GM18526 (cell line): ENCODE measurements around the gene ZBTB1.

Source experiments
- POLR2A ChIP-seq: IDR thresholded peaks from 3 replicates; pipeline ENCODE4 v1.6.1; 2011; ENCODE audit not compliant: insufficient read length; ENCODE audit errors: extremely low read depth

Gene ZBTB1

DNA sequence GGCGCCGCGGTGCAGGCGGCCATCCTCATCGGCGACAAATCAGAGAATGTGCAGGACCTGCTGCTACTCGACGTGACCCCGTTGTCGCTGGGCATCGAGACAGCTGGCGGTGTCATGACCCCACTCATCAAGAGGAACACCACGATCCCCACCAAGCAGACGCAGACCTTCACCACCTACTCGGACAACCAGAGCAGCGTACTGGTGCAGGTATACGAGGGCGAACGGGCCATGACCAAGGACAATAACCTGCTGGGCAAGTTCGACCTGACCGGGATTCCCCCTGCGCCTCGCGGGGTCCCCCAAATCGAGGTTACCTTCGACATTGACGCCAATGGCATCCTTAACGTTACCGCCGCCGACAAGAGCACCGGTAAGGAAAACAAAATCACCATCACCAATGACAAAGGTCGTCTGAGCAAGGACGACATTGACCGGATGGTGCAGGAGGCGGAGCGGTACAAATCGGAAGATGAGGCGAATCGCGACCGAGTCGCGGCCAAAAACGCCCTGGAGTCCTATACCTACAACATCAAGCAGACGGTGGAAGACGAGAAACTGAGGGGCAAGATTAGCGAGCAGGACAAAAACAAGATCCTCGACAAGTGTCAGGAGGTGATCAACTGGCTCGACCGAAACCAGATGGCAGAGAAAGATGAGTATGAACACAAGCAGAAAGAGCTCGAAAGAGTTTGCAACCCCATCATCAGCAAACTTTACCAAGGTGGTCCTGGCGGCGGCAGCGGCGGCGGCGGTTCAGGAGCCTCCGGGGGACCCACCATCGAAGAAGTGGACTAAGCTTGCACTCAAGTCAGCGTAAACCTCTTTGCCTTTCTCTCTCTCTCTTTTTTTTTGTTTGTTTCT, 37.6 kb downstream of the ZBTB1 start:
- TF ChIP-seq POLR2A, result no peak

DNA sequence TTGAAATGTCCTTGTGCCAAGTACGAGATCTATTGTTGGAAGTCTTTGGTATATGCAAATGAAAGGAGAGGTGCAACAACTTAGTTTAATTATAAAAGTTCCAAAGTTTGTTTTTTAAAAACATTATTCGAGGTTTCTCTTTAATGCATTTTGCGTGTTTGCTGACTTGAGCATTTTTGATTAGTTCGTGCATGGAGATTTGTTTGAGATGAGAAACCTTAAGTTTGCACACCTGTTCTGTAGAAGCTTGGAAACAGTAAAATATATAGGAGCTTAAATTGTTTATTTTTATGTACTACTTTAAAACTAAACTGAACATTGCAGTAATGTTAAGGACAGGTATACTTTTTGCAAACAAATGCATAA, 38.2 kb downstream of the ZBTB1 start:
- TF ChIP-seq POLR2A, result no peak

GRCh38 chr14:64544607-64545312, 40.2 kb downstream of the ZBTB1 start:
- no peak for TF ChIP-seq POLR2A

GRCh38 chr14:64549016-64549415, 44.4 kb downstream of the ZBTB1 start:
- no peak for TF ChIP-seq POLR2A

- TF ChIP-seq POLR2A, result no peak
These were observed 45.4 kb downstream of the ZBTB1 start, which contains the start of gene PPP1R36 for GRCh38 chr14:64549791-64550620. Gene PPP1R36 (plus strand): TSS chr14:64549961. CDS start chr14:64549998, 37 bp downstream.

DNA sequence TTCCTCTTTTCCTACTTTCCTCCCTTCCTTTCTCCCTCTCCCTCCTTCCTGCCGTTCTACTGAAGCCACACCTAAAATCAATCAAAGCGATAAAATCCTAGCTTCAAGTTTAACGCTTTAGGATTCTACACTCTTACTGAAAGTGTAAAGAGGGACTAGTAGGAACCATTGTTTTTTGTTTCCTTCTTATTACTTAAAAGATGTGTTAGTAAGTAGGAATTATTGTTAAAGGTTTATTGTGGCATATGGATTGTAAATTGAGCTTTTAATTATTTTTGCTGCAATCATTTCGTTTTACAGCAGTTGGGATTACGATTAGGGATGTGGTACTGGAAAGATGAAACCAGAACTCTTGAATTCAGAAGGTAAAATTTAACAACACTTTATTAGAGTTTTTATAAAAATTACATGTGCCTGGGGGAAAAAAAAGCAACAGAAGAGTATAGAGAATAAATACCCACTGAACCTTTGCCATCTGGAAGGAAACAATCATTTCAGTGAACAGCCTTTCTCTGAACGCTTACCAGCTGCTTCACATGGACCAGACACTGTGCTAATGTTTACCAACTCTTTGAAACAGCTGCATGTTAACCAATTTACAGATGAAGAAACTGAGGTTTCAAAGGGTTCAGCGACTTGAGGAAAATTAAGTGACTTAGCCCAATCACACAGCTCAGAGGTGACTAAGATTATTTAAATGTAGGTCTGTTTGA, 46.2 kb downstream of the ZBTB1 start:
- TF ChIP-seq POLR2A, result no peak

DNA sequence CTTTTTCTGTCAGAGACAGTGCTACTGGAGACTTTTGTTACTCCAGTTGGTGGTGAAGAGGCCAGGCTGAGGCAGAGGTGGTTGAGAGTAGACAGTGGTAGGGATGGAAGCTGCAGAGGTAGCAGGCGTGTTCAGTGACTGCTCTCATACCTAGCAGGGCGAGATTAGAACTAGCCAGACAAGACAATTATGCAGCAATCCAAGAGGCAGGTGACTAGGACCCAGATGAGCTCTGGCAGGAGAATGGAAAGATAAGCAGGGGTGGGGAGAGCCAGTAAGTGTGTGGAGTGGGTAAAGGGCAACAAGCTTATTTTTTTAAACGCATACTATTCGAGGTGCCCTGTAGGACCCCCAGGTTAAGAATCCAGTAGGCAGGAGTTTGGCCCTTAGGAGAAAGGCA, 50.0 kb downstream of the ZBTB1 start:
- TF ChIP-seq POLR2A, result no peak

GRCh38 chr14:64556526-64556925, 52.0 kb downstream of the ZBTB1 start:
- no peak for TF ChIP-seq POLR2A

- no peak for TF ChIP-seq POLR2A
These were observed 57.1 kb downstream of the ZBTB1 start for GRCh38 chr14:64561631-64562030.

DNA sequence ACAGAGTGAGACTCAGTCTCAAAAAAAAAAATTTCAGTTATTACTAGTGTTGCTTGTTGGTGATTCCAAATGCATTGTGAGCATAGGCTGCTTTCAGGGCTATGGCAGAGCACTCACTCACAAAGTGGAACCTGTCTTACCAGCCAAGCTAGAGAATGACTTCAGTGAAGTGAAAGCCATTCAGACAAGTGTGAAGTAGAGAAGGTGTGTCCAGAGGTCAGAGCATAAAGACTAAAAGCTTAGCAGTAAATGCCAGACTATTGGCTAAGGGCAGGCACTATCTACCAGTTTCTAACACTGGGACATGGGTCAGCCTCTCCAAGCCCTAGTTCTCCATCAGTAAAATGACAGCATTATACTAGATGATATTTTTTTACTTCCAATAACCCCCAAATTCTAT, 57.9 kb downstream of the ZBTB1 start:
- TF ChIP-seq POLR2A, result no peak

GRCh38 chr14:64563696-64564095, 59.1 kb downstream of the ZBTB1 start:
- TF ChIP-seq POLR2A, result no peak

DNA sequence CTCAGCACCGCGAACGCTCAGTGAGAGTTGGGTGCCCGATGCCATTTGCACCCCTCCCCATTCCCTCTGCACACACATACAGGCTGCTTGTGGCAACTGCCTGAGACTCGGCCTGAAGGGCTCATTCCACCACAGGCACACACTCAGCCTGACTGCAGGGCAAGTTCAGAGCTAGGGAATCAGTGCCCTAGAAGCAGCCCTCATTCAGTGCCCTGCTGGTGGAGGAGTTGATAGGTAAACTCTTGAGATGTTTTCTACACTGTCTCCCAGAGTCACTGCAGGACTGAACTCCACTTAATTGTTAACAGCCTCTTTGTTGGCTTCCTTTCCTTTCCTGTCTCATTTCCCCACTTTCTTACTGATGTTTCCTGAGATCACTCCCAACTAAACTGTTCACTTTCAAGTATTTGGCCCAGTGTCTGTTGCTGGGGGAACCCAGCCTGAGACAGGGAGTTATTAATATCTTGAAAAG, 62.1 kb downstream of the ZBTB1 start:
- no peak for TF ChIP-seq POLR2A

DNA sequence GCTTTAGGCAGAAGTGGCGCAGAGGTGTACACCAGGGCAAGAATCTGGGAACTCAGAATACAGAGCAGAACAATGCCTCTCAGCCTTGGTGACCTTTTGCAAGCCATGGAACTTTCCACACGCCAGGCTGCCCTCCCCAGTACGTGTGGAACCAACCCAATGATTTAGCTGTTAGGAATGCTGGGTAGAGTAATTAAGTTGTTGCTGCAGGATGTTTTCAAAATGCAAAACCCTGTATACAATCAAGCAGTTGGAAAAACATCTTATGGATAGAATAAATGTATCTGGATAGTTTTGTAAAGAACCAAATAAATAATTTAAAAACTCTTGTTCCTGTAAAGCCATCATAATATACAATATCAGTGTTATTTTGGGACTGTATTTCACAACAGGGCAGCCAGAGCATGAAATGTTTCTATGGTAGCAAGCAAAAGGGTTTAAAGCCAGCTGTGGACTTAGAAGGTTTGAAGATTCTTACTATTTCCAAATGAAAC, 64.6 kb downstream of the ZBTB1 start:
- TF ChIP-seq POLR2A, result no peak

- TF ChIP-seq POLR2A, result no peak
These were observed 68.0 kb downstream of the ZBTB1 start for GRCh38 chr14:64572386-64573104.
